GM12878 (cell line): ENCODE data around the gene NDUFA9. TPM values are rescaled to one million over a fixed set of nuclear protein-coding genes. Genes with fewer than 3 reads are reported as not detected.
A peak's percentile ranks its signal among the peaks of the same experiment; 100 is the strongest.

ENCODE experiments used
- ATF7 ChIP-seq: fragments of 450-650 bp; IDR thresholded peaks from 2 replicates; pipeline ENCODE4 v1.6.1; 2016; ENCODE audit warnings: low read depth, mild to moderate bottlenecking
- CBFB ChIP-seq: IDR thresholded peaks from 2 replicates; pipeline ENCODE4 v1.6.1; 2016; ENCODE audit warnings: antibody characterized with exemption, low read depth
- CEBPB ChIP-seq, 2 experiments: fragments of 150-350 bp in 1 of 2; IDR thresholded peaks; 2 replicates each; pipeline ENCODE4 v1.6.1; 2012 to 2014; ENCODE audit warnings: low read depth in 2 of 2, low read length in 2 of 2, borderline replicate concordance in 1 of 2, inconsistent platforms in 1 of 2
- ESRRA ChIP-seq: IDR thresholded peaks from 2 replicates; pipeline ENCODE4 v1.6.1; 2012; ENCODE audit warnings: mild to moderate bottlenecking, low read length, improper control_type of control experiment
- FOS ChIP-seq: IDR thresholded peaks from 3 replicates; pipeline ENCODE4 v1.6.1; 2011; ENCODE audit warnings: borderline replicate concordance; ENCODE audit not compliant: insufficient read length; ENCODE audit errors: extremely low read depth
- MEF2B ChIP-seq: fragments of 450-650 bp; IDR thresholded peaks from 2 replicates; pipeline ENCODE4 v1.6.1; 2018; ENCODE audit warnings: mild to moderate bottlenecking, moderate library complexity; ENCODE audit not compliant: partially characterized antibody, poor library complexity, severe bottlenecking
- MTA3 ChIP-seq: IDR thresholded peaks from 2 replicates; pipeline ENCODE4 v1.6.1; 2012; ENCODE audit warnings: low read length, inconsistent platforms, borderline replicate concordance
- MXI1 ChIP-seq: fragments of 150-350 bp; IDR thresholded peaks from 2 replicates; pipeline ENCODE4 v1.6.1; 2011; ENCODE audit warnings: low read depth, mild to moderate bottlenecking, inconsistent platforms, low read length, improper control_type of control experiment
- NFIC ChIP-seq: IDR thresholded peaks from 2 replicates; pipeline ENCODE4 v1.6.1; 2012; ENCODE audit warnings: low read depth, mild to moderate bottlenecking, inconsistent platforms, low read length, moderate library complexity
- PAX5 ChIP-seq: IDR thresholded peaks from 2 replicates; pipeline ENCODE4 v1.6.1; 2011; ENCODE audit warnings: low read depth, low read length, borderline replicate concordance
- RAD51 ChIP-seq: fragments of 450-650 bp; IDR thresholded peaks from 2 replicates; pipeline ENCODE4 v1.6.1; 2016; ENCODE audit warnings: moderate library complexity, mild to moderate bottlenecking, inconsistent platforms
- RUNX3 ChIP-seq: IDR thresholded peaks from 2 replicates; pipeline ENCODE4 v1.6.1; 2012; ENCODE audit warnings: low read length, inconsistent platforms
- SMARCA5 ChIP-seq: fragments of 450-650 bp; IDR thresholded peaks from 2 replicates; pipeline ENCODE4 v1.6.1; 2017; ENCODE audit warnings: mild to moderate bottlenecking
- SMC3 ChIP-seq: IDR thresholded peaks from 2 replicates; pipeline ENCODE4 v1.6.1; 2011; ENCODE audit warnings: low read length, improper control_type of control experiment, borderline replicate concordance
- SREBF2 ChIP-seq: IDR thresholded peaks from 2 replicates; pipeline ENCODE4 v1.6.1; 2012; ENCODE audit warnings: mild to moderate bottlenecking, low read length
- TARDBP ChIP-seq: IDR thresholded peaks from 2 replicates; pipeline ENCODE4 v1.6.1; 2016; ENCODE audit warnings: borderline replicate concordance
- polyA plus RNA-seq, 11 experiments: library from polyadenylated mRNA; depleted of rRNA in 4 of 11; unstranded in 6 of 11; stranded (reverse) in 5 of 11; fragments of >200 nt; fragmentation: Nextera tagmentation in 4 of 11; fragmentation: Illumina TruSeq in 1 of 11; extraction: Ambion mirVana in 4 of 11; extraction: Trizol in 1 of 11; gene quantifications; 1 replicate in 1 of 11; 2 replicates in 10 of 11; pipeline versions ENCODE4 v1.2.1 to v1.2.3, GENCODE V29; 2011 to 2016; ENCODE audit warnings: inconsistent platforms in 2 of 11, missing spikeins in 2 of 11, low read depth in 1 of 11
- total RNA-seq, 4 experiments: library from RNA; depleted of rRNA in 3 of 4; stranded (reverse); fragments of >200 nt in 3 of 4; fragmentation: Illumina TruSeq in 1 of 4; extraction: Trizol in 1 of 4; gene quantifications; 2 replicates each; pipeline versions ENCODE4 v1.2.1 to v1.2.3, GENCODE V29; 2013 to 2021
- TF ChIP-seq, protein P1 (sequence below): fragments of 450-650 bp; formaldehyde crosslinking; IDR thresholded peaks from 2 replicates; pipeline ENCODE4 v1.4.0; 2020; ENCODE audit warnings: mild to moderate bottlenecking, moderate library complexity
- TF ChIP-seq, protein P2 (sequence below): fragments of 450-650 bp; conservative IDR thresholded peaks from 2 replicates; pipeline ENCODE4 v1.6.1; 2017; ENCODE audit warnings: mild to moderate bottlenecking, moderate library complexity
- TF ChIP-seq, protein P3 (sequence below): fragments of 150-350 bp; IDR thresholded peaks from 2 replicates; pipeline ENCODE4 v1.6.1; 2014; ENCODE audit warnings: mild to moderate bottlenecking, low read depth, low read length

The NDUFA9 gene
- total and polyA plus RNA-seq, 10 of the 15 experiments (the other 5 are each of a cell fraction or from before 2014, with no cell fraction given), result 95.2 to 472 (median 151) TPM

DNA sequence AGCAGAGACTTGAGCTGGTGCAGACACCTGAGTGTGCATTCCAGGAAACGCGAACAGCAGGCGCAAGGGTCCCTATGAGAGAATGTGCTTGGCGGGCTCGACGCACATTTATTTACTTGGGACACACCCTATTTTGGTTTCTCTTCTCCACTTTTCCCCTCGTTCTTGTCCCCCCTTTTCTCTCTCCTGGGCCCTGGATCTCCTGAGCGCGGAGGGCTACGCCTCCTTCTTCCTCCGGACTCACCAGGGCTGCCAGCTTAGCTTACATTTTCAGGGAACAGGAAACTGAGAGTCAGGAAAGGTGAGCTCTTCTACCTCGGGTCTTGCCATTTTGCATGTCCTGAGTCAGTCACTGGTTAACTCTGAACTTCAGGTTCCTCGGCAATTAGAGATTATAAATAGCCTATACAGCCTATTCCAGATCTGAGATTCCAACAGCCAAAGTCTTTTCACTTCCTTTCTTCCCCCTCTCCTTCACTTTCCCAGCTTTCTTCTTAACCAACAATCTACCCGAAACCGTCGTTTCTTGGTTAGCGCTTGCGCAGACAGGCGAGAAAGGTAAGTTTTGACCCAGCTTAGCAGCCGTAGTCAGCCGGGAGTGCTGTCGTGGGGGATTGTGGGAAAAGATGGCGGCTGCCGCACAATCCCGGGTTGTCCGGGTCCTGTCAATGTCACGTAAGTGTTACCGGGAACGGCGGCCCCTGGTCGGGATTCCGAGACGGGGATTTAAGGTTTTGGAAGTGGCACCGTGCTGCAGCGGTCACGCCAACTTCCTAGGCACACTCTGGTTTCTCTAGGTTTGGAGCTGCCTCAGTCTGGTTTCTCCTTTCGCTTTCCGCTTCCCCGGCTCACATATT, at the start of gene NDUFA9, which contains the start of gene AKAP3 (continued):
- TF ChIP-seq, protein P1, sequence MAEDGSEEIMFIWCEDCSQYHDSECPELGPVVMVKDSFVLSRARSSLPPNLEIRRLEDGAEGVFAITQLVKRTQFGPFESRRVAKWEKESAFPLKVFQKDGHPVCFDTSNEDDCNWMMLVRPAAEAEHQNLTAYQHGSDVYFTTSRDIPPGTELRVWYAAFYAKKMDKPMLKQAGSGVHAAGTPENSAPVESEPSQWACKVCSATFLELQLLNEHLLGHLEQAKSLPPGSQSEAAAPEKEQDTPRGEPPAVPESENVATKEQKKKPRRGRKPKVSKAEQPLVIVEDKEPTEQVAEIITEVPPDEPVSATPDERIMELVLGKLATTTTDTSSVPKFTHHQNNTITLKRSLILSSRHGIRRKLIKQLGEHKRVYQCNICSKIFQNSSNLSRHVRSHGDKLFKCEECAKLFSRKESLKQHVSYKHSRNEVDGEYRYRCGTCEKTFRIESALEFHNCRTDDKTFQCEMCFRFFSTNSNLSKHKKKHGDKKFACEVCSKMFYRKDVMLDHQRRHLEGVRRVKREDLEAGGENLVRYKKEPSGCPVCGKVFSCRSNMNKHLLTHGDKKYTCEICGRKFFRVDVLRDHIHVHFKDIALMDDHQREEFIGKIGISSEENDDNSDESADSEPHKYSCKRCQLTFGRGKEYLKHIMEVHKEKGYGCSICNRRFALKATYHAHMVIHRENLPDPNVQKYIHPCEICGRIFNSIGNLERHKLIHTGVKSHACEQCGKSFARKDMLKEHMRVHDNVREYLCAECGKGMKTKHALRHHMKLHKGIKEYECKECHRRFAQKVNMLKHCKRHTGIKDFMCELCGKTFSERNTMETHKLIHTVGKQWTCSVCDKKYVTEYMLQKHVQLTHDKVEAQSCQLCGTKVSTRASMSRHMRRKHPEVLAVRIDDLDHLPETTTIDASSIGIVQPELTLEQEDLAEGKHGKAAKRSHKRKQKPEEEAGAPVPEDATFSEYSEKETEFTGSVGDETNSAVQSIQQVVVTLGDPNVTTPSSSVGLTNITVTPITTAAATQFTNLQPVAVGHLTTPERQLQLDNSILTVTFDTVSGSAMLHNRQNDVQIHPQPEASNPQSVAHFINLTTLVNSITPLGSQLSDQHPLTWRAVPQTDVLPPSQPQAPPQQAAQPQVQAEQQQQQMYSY, result no peak
- TF ChIP-seq MXI1, result peak; percentile 68
- TF ChIP-seq RAD51, result peak; percentile 50
- no peak for TF ChIP-seq SMC3
- TF ChIP-seq SMARCA5, result no peak
- 0 out of 2 replicates have a peak, but pooled peaks have one; percentile 18 for TF ChIP-seq PAX5
- no peak for TF ChIP-seq MEF2B
- peak; percentile 92 for TF ChIP-seq ESRRA
- TF ChIP-seq CBFB, result peak; percentile 90
- TF ChIP-seq CEBPB (IDR thresholded peaks at IDR 0.05; ENCODE audit: borderline replicate concordance in 1 of 2, low read depth in 2 of 2, low read length in 2 of 2), result no peak
- peak; percentile 32; the same call in 1 of the 2 replicates for TF ChIP-seq ATF7
- TF ChIP-seq MTA3, result peak; percentile 72; the same call in 1 of the 2 replicates
- peak; percentile 71 for TF ChIP-seq RUNX3
- no peak for TF ChIP-seq SREBF2
- TF ChIP-seq, protein P2, sequence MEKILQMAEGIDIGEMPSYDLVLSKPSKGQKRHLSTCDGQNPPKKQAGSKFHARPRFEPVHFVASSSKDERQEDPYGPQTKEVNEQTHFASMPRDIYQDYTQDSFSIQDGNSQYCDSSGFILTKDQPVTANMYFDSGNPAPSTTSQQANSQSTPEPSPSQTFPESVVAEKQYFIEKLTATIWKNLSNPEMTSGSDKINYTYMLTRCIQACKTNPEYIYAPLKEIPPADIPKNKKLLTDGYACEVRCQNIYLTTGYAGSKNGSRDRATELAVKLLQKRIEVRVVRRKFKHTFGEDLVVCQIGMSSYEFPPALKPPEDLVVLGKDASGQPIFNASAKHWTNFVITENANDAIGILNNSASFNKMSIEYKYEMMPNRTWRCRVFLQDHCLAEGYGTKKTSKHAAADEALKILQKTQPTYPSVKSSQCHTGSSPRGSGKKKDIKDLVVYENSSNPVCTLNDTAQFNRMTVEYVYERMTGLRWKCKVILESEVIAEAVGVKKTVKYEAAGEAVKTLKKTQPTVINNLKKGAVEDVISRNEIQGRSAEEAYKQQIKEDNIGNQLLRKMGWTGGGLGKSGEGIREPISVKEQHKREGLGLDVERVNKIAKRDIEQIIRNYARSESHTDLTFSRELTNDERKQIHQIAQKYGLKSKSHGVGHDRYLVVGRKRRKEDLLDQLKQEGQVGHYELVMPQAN, result peak; percentile 48; the same call in 1 of the 2 replicates
- TF ChIP-seq, protein P3, sequence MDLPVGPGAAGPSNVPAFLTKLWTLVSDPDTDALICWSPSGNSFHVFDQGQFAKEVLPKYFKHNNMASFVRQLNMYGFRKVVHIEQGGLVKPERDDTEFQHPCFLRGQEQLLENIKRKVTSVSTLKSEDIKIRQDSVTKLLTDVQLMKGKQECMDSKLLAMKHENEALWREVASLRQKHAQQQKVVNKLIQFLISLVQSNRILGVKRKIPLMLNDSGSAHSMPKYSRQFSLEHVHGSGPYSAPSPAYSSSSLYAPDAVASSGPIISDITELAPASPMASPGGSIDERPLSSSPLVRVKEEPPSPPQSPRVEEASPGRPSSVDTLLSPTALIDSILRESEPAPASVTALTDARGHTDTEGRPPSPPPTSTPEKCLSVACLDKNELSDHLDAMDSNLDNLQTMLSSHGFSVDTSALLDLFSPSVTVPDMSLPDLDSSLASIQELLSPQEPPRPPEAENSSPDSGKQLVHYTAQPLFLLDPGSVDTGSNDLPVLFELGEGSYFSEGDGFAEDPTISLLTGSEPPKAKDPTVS, result no peak
- TF ChIP-seq NFIC, result peak; percentile 51; the same call in 1 of the 2 replicates
- TF ChIP-seq FOS, result no peak
- no peak for TF ChIP-seq TARDBP
